ENCODE results near the gene ALKBH5. TPM values are rescaled to one million over a fixed set of nuclear protein-coding genes. Genes with fewer than 3 reads are reported as not detected.

Gene ALKBH5
- total RNA-seq, 1 experiment from 2014 or later: 105 TPM

DNA sequence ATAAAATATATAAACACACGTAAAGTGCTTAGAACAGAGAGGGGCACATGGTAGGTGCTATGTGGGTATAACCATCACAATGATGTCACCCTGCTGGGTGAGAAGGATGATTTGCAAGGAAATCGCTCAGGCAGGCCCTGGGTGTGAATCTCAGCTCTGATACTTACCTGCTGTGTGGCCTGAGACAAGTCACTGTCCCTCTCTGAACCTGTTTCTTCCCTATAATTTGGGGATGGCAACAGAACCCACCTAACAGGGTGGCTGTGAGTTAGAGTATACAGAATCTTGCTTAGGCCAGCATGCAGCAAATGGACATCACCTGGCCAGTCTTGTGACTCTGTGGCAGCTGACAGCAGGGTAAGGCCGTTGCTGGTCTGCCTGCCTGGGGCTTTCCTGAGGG lies 36.6 kb upstream of the ALKBH5 start:
- no peaks in the 10 kb centered on the region for H3K9me3 Mint-ChIP-seq
- CTCF ChIA-PET: interaction anchor here (1.0 kb wide), 1 partner anchor 69 kb away, joined by 3 read pairs; no protein-coding TSS in a partner anchor
- no peaks in the 10 kb centered on the region; the same call in 1 of the 2 replicates for H3K27me3 Mint-ChIP-seq (ENCODE audit: low read depth)
- no peak for ATAC-seq
- no peak for DNase-seq (ENCODE audit: low spot score)
- POLR2A ChIA-PET: no interaction called here
- H3K36me3 Mint-ChIP-seq: no peaks in the 10 kb centered on the region
- no peak overlapping the region for H3K27ac Mint-ChIP-seq
- peaks cover 9% of the 10 kb centered on the region for H3K4me1 Mint-ChIP-seq
- H3K4me3 Mint-ChIP-seq: no peak overlapping the region
- TF ChIP-seq MLX (CRISPR knock-in tag; IDR thresholded peaks at IDR 0.05) (no peak), IRF2 (CRISPR knock-in tag; IDR thresholded peaks at IDR 0.05; ENCODE audit: borderline replicate concordance, low read depth) (no peak), TEAD4 (CRISPR knock-in tag; IDR thresholded peaks at IDR 0.05) (no peak), ZNF512 (CRISPR knock-in tag; IDR thresholded peaks at IDR 0.05; ENCODE audit: borderline replicate concordance) (no peak), GRHL2 (CRISPR knock-in tag; IDR thresholded peaks at IDR 0.05; ENCODE audit: insufficient replicate concordance, severe bottlenecking) (no peak), NFE2L1 (CRISPR knock-in tag; IDR thresholded peaks at IDR 0.05) (no peak), AR (CRISPR knock-in tag; IDR thresholded peaks at IDR 0.05) (no peak), ZNF232 (CRISPR knock-in tag; IDR thresholded peaks at IDR 0.05) (no peak), ELF4 (CRISPR knock-in tag; IDR thresholded peaks at IDR 0.05; ENCODE audit: low read depth) (no peak), E2F1 (CRISPR knock-in tag; IDR thresholded peaks at IDR 0.05) (no peak), NR3C1 (CRISPR knock-in tag; conservative IDR thresholded peaks at IDR 0.05; ENCODE audit: low read depth) (no peak)
- TF ChIP-seq, protein P1, sequence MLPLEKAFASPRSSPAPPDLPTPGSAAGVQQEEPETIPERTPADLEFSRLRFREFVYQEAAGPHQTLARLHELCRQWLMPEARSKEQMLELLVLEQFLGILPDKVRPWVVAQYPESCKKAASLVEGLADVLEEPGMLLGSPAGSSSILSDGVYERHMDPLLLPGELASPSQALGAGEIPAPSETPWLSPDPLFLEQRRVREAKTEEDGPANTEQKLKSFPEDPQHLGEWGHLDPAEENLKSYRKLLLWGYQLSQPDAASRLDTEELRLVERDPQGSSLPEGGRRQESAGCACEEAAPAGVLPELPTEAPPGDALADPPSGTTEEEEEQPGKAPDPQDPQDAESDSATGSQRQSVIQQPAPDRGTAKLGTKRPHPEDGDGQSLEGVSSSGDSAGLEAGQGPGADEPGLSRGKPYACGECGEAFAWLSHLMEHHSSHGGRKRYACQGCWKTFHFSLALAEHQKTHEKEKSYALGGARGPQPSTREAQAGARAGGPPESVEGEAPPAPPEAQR (CRISPR knock-in tag; IDR thresholded peaks at IDR 0.05): no peak
- TF ChIP-seq, protein P2, sequence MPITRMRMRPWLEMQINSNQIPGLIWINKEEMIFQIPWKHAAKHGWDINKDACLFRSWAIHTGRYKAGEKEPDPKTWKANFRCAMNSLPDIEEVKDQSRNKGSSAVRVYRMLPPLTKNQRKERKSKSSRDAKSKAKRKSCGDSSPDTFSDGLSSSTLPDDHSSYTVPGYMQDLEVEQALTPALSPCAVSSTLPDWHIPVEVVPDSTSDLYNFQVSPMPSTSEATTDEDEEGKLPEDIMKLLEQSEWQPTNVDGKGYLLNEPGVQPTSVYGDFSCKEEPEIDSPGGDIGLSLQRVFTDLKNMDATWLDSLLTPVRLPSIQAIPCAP (CRISPR knock-in tag; IDR thresholded peaks at IDR 0.05): no peak

GRCh38 chr17:18148586-18148985 lies 35.0 kb upstream of the ALKBH5 start:
- Mint-ChIP-seq H3K27ac (no peak overlapping the region), H3K9me3 (no peaks in the 10 kb centered on the region), H3K4me1 (peaks cover 7% of the 10 kb centered on the region), H3K4me3 (no peak overlapping the region), H3K27me3 (ENCODE audit: low read depth) (no peaks in the 10 kb centered on the region; the same call in 1 of the 2 replicates), H3K36me3 (no peaks in the 10 kb centered on the region)
- DNase-seq (ENCODE audit: low spot score) (no peak), ATAC-seq (no peak)
- ChIA-PET POLR2A (no interaction called here), CTCF (interaction anchor here (0.5 to 0.9 kb wide), 2 partner anchors 9 to 194 kb away, joined by 3 to 5 read pairs; no protein-coding TSS in a partner anchor)
- no peak for TF ChIP-seq NFYB (CRISPR knock-in tag; conservative IDR thresholded peaks at IDR 0.05; ENCODE audit: low read depth)
- TF ChIP-seq, protein P3, sequence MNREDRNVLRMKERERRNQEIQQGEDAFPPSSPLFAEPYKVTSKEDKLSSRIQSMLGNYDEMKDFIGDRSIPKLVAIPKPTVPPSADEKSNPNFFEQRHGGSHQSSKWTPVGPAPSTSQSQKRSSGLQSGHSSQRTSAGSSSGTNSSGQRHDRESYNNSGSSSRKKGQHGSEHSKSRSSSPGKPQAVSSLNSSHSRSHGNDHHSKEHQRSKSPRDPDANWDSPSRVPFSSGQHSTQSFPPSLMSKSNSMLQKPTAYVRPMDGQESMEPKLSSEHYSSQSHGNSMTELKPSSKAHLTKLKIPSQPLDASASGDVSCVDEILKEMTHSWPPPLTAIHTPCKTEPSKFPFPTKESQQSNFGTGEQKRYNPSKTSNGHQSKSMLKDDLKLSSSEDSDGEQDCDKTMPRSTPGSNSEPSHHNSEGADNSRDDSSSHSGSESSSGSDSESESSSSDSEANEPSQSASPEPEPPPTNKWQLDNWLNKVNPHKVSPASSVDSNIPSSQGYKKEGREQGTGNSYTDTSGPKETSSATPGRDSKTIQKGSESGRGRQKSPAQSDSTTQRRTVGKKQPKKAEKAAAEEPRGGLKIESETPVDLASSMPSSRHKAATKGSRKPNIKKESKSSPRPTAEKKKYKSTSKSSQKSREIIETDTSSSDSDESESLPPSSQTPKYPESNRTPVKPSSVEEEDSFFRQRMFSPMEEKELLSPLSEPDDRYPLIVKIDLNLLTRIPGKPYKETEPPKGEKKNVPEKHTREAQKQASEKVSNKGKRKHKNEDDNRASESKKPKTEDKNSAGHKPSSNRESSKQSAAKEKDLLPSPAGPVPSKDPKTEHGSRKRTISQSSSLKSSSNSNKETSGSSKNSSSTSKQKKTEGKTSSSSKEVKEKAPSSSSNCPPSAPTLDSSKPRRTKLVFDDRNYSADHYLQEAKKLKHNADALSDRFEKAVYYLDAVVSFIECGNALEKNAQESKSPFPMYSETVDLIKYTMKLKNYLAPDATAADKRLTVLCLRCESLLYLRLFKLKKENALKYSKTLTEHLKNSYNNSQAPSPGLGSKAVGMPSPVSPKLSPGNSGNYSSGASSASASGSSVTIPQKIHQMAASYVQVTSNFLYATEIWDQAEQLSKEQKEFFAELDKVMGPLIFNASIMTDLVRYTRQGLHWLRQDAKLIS (CRISPR knock-in tag; IDR thresholded peaks at IDR 0.05; ENCODE audit: borderline replicate concordance): no peak
- no peak for TF ChIP-seq AR (CRISPR knock-in tag; IDR thresholded peaks at IDR 0.05)
- TF ChIP-seq TEAD1 (CRISPR knock-in tag; IDR thresholded peaks at IDR 0.05): no peak
- TF ChIP-seq, protein P4, sequence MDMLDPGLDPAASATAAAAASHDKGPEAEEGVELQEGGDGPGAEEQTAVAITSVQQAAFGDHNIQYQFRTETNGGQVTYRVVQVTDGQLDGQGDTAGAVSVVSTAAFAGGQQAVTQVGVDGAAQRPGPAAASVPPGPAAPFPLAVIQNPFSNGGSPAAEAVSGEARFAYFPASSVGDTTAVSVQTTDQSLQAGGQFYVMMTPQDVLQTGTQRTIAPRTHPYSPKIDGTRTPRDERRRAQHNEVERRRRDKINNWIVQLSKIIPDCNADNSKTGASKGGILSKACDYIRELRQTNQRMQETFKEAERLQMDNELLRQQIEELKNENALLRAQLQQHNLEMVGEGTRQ (CRISPR knock-in tag; IDR thresholded peaks at IDR 0.05): no peak

Data from WTC11 (cell line).